Measurements from ENCODE around the gene ACSM3.
A peak's percentile ranks its signal among the peaks of the same experiment; 100 is the strongest.

Gene ACSM3

DNA sequence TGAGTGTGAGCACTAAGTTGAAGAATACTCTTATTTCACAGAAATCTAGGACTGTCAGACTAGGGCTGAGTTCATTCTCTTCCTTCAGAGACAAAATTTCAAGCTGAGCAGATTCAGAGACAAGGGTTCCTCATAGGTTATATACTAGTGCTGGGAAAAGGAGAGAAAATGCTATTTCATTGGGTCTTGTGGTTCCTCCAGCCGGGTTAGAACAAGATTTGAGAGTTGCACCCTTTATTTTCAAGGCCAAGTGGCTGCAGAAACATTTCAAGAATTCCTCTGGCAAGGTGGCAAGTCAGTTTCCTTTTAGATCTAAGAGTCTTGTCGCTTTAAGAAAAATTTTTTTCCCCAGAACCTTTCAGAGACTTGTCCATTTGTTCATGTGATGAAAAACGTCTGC, 29.0 kb upstream of the ACSM3 start:
- H3K4me3 ChIP-seq (ENCODE audit: low read depth, low read length) = no peak overlapping the region
- TF ChIP-seq CTCF (IDR thresholded peaks at IDR 0.05; ENCODE audit: insufficient read depth, low read depth, low read length, missing control alignments) = no peak
- no peak for DNase-seq (ENCODE audit: low read depth)

GRCh38 chr16:20735490-20735889, 28.3 kb upstream of the ACSM3 start:
- H3K4me3 ChIP-seq (ENCODE audit: low read depth, low read length) = no peak overlapping the region
- DNase-seq (ENCODE audit: low read depth) = no peak
- TF ChIP-seq CTCF (IDR thresholded peaks at IDR 0.05; ENCODE audit: insufficient read depth, low read depth, low read length, missing control alignments) = no peak

DNA sequence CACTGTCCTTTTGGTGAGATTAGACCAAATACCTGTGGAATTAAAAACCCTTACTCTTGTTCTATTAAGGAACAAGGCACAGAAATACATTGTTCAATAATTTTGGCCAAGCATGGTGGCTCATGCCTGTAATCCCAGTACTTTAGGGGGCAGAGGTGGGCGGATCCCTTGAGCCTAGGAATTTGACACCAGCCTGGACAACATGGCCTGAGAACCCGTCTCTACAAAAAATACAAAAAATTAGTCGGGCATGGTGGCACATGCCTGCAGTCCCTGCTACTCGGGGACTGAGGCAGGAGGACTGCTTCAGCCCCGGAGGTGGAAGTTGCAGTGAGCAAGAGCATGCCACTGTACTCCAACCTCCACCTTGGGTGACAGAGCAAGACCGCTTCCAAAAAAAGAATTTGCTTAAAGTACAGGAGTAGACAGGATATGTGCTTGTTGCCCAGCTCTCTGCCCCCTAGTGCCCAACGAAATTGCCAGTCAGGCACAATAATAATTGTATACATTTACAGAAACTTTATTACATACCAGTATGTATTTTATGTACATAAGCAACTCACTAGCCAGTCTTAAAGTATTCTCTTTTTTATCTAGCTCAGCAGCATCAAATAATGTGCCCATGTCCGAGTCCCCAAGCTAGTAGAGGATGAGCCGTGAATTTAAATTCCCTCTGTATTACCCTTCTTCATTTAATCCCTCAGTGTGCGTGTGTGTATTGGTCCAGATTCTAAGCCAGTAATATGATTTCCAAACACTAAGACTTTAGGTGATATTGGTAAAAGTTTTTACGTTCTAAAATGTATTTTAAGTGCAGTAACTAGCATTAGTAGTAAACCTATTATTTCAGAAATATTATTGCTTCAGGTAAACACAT, 23.6 kb upstream of the ACSM3 start:
- peak; percentile 29 for TF ChIP-seq CTCF (IDR thresholded peaks at IDR 0.05; ENCODE audit: insufficient read depth, low read depth, low read length, missing control alignments)
- peak overlapping the region; percentile 97 for H3K4me3 ChIP-seq (ENCODE audit: low read depth, low read length)
- DNase-seq (ENCODE audit: low read depth) = peak; percentile 40

DNA sequence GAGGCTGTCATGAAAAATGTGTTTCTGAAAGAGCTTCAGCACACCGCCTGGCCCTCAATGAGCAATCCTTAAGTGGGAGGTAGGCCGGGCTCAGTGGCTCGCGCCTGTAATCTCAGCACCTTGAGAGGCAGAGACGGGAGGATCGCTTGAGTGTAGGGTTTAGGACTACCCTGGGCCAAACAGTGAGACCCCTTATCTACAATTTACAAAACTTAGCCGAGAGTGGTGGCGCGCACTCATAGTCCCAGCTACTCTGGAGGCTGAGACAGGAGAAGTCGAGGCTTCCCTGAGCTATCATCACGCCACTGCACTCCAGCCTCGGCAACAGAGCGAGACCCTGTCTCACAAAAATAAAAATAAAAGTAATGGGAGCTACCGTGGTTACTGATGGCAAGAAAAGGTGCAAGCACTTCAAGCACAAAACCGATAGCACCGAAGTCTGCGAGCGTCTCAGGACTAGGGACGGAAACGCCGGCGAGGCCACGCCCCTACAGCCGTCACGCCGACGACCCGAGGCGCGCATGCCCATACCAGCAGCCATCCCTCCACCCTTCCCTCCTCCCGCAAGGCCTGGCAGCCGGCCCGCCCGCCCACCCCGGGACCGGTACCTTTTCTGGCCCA, 22.8 kb upstream of the ACSM3 start:
- TF ChIP-seq CTCF (IDR thresholded peaks at IDR 0.05; ENCODE audit: insufficient read depth, low read depth, low read length, missing control alignments) = no peak
- peak overlapping the region; percentile 97 for H3K4me3 ChIP-seq (ENCODE audit: low read depth, low read length)
- peak; percentile 91 for DNase-seq (ENCODE audit: low read depth)

GRCh38 chr16:20741554-20742285, 22.1 kb upstream of the ACSM3 start, which contains the start of gene THUMPD1:
Gene THUMPD1, minus strand, starts transcription at chr16:20741818. Its CDS starts 79 bp downstream, at chr16:20741739.
- DNase-seq (ENCODE audit: low read depth) = peak; percentile 96
- peak; percentile 17 for TF ChIP-seq CTCF (IDR thresholded peaks at IDR 0.05; ENCODE audit: insufficient read depth, low read depth, low read length, missing control alignments)
- H3K4me3 ChIP-seq (ENCODE audit: low read depth, low read length) = peak within 1 kb of the TSS; percentile 97

- no peak for TF ChIP-seq CTCF (IDR thresholded peaks at IDR 0.05; ENCODE audit: insufficient read depth, low read depth, low read length, missing control alignments)
- DNase-seq (ENCODE audit: low read depth) = no peak
- no peak overlapping the region for H3K4me3 ChIP-seq (ENCODE audit: low read depth, low read length)
Measured at GRCh38 chr16:20743591-20743990, 20.2 kb upstream of the ACSM3 start.

Measured in GM12865 (cell line).